Activated T-helper 2 cell treated with anti-CD3 and anti-CD28 coated beads, Interferon-gamma antibody, Interleukin-2, Interleukin-4, amounts not matched to agents 10 μg/mL and 5 μg/mL and 100 μg/mL, durations not matched to agents 14 hours and 24 hours and 36 hours (primary cell): ENCODE measurements around the gene DNAH3. TPM values are rescaled to one million over a fixed set of nuclear protein-coding genes. Genes with fewer than 3 reads are reported as not detected.
"Not testable (repeated sequence)": the region's sequence is repeated elsewhere in the genome, so short reads cannot be mapped to it uniquely, and the experiment has no call there.

Experiments used
- DNase-seq: peaks from one replicate; pipeline ENCODE4 v3.0.0; 2021; ENCODE audit warnings: low spot score
- H3K27ac Mint-ChIP-seq: one replicate; pipeline ENCODE4 v1.8.0; 2021; ENCODE audit warnings: mixed read lengths
- H3K27me3 Mint-ChIP-seq: one replicate; pipeline ENCODE4 v1.8.0; 2021; ENCODE audit warnings: low read depth, mixed read lengths
- H3K36me3 Mint-ChIP-seq: one replicate; pipeline ENCODE4 v1.8.0; 2021; ENCODE audit warnings: low read depth, mixed read lengths
- H3K4me1 Mint-ChIP-seq: one replicate; pipeline ENCODE4 v1.8.0; 2021; ENCODE audit warnings: low read depth, mixed read lengths
- H3K4me3 Mint-ChIP-seq: one replicate; pipeline ENCODE4 v1.8.0; 2021; ENCODE audit warnings: low read depth, mild to moderate bottlenecking, moderate library complexity, mixed read lengths
- H3K9me3 Mint-ChIP-seq: one replicate; pipeline ENCODE4 v1.8.0; 2021; ENCODE audit warnings: mixed read lengths
- intact Hi-C: fragments of 100-400 bp; cut with micrococcal nuclease; formaldehyde crosslinking; loops from one replicate; pipeline ENCODE4 v1.15.1; 2023
- total RNA-seq: library from RNA; stranded (reverse); gene quantifications from 2 replicates; pipeline ENCODE4 v1.2.3, GENCODE V29; 2022

DNAH3 gene
- total RNA-seq, 1 donor from 2014 or later: 0.02 TPM

GRCh38 chr16:20995711-20996110 is 154.9 kb downstream of the DNAH3 start:
- H3K4me1 Mint-ChIP-seq: no peaks in the 10 kb centered on the region
- H3K36me3 Mint-ChIP-seq: no peaks in the 10 kb centered on the region
- intact Hi-C loops: no loop called here
- H3K27ac Mint-ChIP-seq: no peak overlapping the region
- H3K27me3 Mint-ChIP-seq: peaks cover 10% of the 10 kb centered on the region
- H3K9me3 Mint-ChIP-seq: no peaks in the 10 kb centered on the region
- H3K4me3 Mint-ChIP-seq: no peak overlapping the region
- no peak for DNase-seq

- H3K4me3 Mint-ChIP-seq, DNase-seq, H3K36me3 Mint-ChIP-seq, H3K27ac Mint-ChIP-seq, H3K27me3 Mint-ChIP-seq, intact Hi-C loops, H3K4me1 Mint-ChIP-seq, H3K9me3 Mint-ChIP-seq: not testable (repeated sequence)
Measured at GRCh38 chr16:20989496-20990070, 161.1 kb downstream of the DNAH3 start.

- Mint-ChIP-seq H3K27me3 (peaks cover 3% of the 10 kb centered on the region), H3K4me3 (no peak overlapping the region), H3K27ac (no peak overlapping the region), H3K36me3 (no peaks in the 10 kb centered on the region), H3K4me1 (peaks cover 2% of the 10 kb centered on the region), H3K9me3 (no peaks in the 10 kb centered on the region)
- DNase-seq: no peak
- intact Hi-C loops: no loop called here
Measured at GRCh38 chr16:20987049-20987448, 163.6 kb downstream of the DNAH3 start.

- no peaks in the 10 kb centered on the region for H3K27me3 Mint-ChIP-seq
- H3K36me3 Mint-ChIP-seq: no peaks in the 10 kb centered on the region
Measured at GRCh38 chr16:20984019-20984418, 166.6 kb downstream of the DNAH3 start.

GRCh38 chr16:20976576-20976975 is 174.1 kb downstream of the DNAH3 start:
- no peaks in the 10 kb centered on the region for H3K36me3 Mint-ChIP-seq
- peaks cover 5% of the 10 kb centered on the region for H3K27me3 Mint-ChIP-seq
- no peaks in the 10 kb centered on the region for H3K4me1 Mint-ChIP-seq
- no peak for DNase-seq
- intact Hi-C loops: no loop called here
- no peak overlapping the region for H3K27ac Mint-ChIP-seq
- no peak overlapping the region for H3K4me3 Mint-ChIP-seq
- no peaks in the 10 kb centered on the region for H3K9me3 Mint-ChIP-seq

More at GRCh38 chr16:20984019-20984418, 166.6 kb downstream of the DNAH3 start:
- Mint-ChIP-seq H3K27ac (no peak overlapping the region), H3K9me3 (no peaks in the 10 kb centered on the region), H3K4me1 (peaks cover 2% of the 10 kb centered on the region), H3K4me3 (no peak overlapping the region)
- intact Hi-C loops: no loop called here
- DNase-seq: no peak

- H3K9me3 Mint-ChIP-seq, H3K4me3 Mint-ChIP-seq, H3K4me1 Mint-ChIP-seq, H3K27ac Mint-ChIP-seq, H3K36me3 Mint-ChIP-seq, intact Hi-C loops, H3K27me3 Mint-ChIP-seq, DNase-seq: not testable (repeated sequence)
Measured at GRCh38 chr16:20973201-20973600, 177.4 kb downstream of the DNAH3 start.

GRCh38 chr16:20971401-20971800 is 179.2 kb downstream of the DNAH3 start:
- Mint-ChIP-seq H3K27me3 (peaks cover 14% of the 10 kb centered on the region), H3K27ac (no peak overlapping the region), H3K9me3 (no peaks in the 10 kb centered on the region), H3K4me3 (no peak overlapping the region), H3K4me1 (peaks cover 2% of the 10 kb centered on the region), H3K36me3 (no peaks in the 10 kb centered on the region)
- intact Hi-C loops: no loop called here
- no peak for DNase-seq

- H3K27me3 Mint-ChIP-seq: peaks cover 10% of the 10 kb centered on the region
- H3K4me1 Mint-ChIP-seq: peaks cover 2% of the 10 kb centered on the region
- H3K27ac Mint-ChIP-seq: no peak overlapping the region
- H3K36me3 Mint-ChIP-seq: no peaks in the 10 kb centered on the region
- intact Hi-C loops: no loop called here
- H3K4me3 Mint-ChIP-seq: no peak overlapping the region
- DNase-seq: no peak
- H3K9me3 Mint-ChIP-seq: no peaks in the 10 kb centered on the region
Measured at GRCh38 chr16:20969386-20969785, 181.3 kb downstream of the DNAH3 start.

GRCh38 chr16:20968765-20969164 is 181.9 kb downstream of the DNAH3 start:
- peaks cover 2% of the 10 kb centered on the region for H3K4me1 Mint-ChIP-seq
- DNase-seq: no peak
- intact Hi-C loops: no loop called here
- H3K27ac Mint-ChIP-seq: no peak overlapping the region
- no peak overlapping the region for H3K4me3 Mint-ChIP-seq
- no peaks in the 10 kb centered on the region for H3K36me3 Mint-ChIP-seq
- H3K9me3 Mint-ChIP-seq: no peaks in the 10 kb centered on the region
- peaks cover 10% of the 10 kb centered on the region for H3K27me3 Mint-ChIP-seq

- Mint-ChIP-seq H3K36me3 (no peaks in the 10 kb centered on the region), H3K4me1 (no peaks in the 10 kb centered on the region), H3K27ac (no peak overlapping the region), H3K9me3 (no peaks in the 10 kb centered on the region), H3K4me3 (no peak overlapping the region), H3K27me3 (peaks cover 4% of the 10 kb centered on the region)
- intact Hi-C loops: no loop called here
- DNase-seq: no peak
Measured at GRCh38 chr16:20960899-20961298, 189.7 kb downstream of the DNAH3 start.

- no peak overlapping the region for H3K4me3 Mint-ChIP-seq
- H3K27me3 Mint-ChIP-seq: peaks cover 4% of the 10 kb centered on the region
- no peaks in the 10 kb centered on the region for H3K36me3 Mint-ChIP-seq
- H3K9me3 Mint-ChIP-seq: no peaks in the 10 kb centered on the region
- DNase-seq: no peak
- no peak overlapping the region for H3K27ac Mint-ChIP-seq
- intact Hi-C loops: no loop called here
- no peaks in the 10 kb centered on the region for H3K4me1 Mint-ChIP-seq
Measured at GRCh38 chr16:20957153-20957552, 193.5 kb downstream of the DNAH3 start.

GRCh38 chr16:20956319-20956718 is 194.3 kb downstream of the DNAH3 start:
- intact Hi-C loops: no loop called here

GRCh38 chr16:20954574-20954973 is 196.1 kb downstream of the DNAH3 start:
- Mint-ChIP-seq H3K9me3 (no peaks in the 10 kb centered on the region), H3K4me3 (no peak overlapping the region), H3K27ac (no peak overlapping the region), H3K4me1 (no peaks in the 10 kb centered on the region), H3K27me3 (peaks cover 11% of the 10 kb centered on the region), H3K36me3 (no peaks in the 10 kb centered on the region)
- intact Hi-C loops: no loop called here
- no peak for DNase-seq

More at GRCh38 chr16:20956319-20956718, 194.3 kb downstream of the DNAH3 start:
- no peak overlapping the region for H3K27ac Mint-ChIP-seq
- no peaks in the 10 kb centered on the region for H3K9me3 Mint-ChIP-seq
- H3K36me3 Mint-ChIP-seq: no peaks in the 10 kb centered on the region
- H3K4me1 Mint-ChIP-seq: no peaks in the 10 kb centered on the region
- no peak for DNase-seq
- H3K4me3 Mint-ChIP-seq: no peak overlapping the region
- peaks cover 4% of the 10 kb centered on the region for H3K27me3 Mint-ChIP-seq
